ENCODE data around the gene TIMM10B. TPM values are rescaled to one million over a fixed set of nuclear protein-coding genes. Genes with fewer than 3 reads are reported as not detected.

TIMM10B gene
- total and polyA plus RNA-seq, 2 of the 13 experiments (the other 11 are each of a cell fraction or from before 2014, with no cell fraction given), result 34.9 to 39.5 TPM

- CTCF ChIA-PET (ENCODE audit: low intra/inter-chr PET ratio, low total read pairs), result no interaction called here
- Histone ChIP-seq H3K27ac (ENCODE audit: extremely low read length, insufficient read depth, low read length) (peak overlapping the region; percentile 44), H3K4me3 (replicated peaks in 1 of 3; ENCODE audit: insufficient read depth in 1 of 3, low read depth in 2 of 3, low read length in 3 of 3) (peak overlapping the region; percentile 43 to 78 (median 72)), H3K4me1 (ENCODE audit: insufficient read depth, low read length) (peaks cover 47% of the 10 kb centered on the region), H3K79me2 (ENCODE audit: insufficient read depth, low read length) (no peaks in the 10 kb centered on the region), H3K36me3 (replicated peaks in 1 of 2; ENCODE audit: control insufficient read depth in 1 of 2, insufficient read depth in 2 of 2, low read length in 2 of 2) (peaks cover 9 to 25% of the 10 kb centered on the region in 2 experiments), H2AFZ (ENCODE audit: low read length) (no peak overlapping the region), H3K27me3 (ENCODE audit: control insufficient read depth in 1 of 2, insufficient read depth in 2 of 2, low read length in 2 of 2) (no peaks in the 10 kb centered on the region; a peak in 1 of 5 replicates), H3K9ac (ENCODE audit: insufficient read depth, low read depth, low read length) (peak overlapping the region; percentile 60), H3K4me2 (ENCODE audit: low read depth, low read length) (peak overlapping the region; percentile 90), H4K20me1 (ENCODE audit: insufficient read depth, low read length) (no peaks in the 10 kb centered on the region; the same call in 1 of the 2 replicates), H3K9me3 (ENCODE audit: low read length) (no peaks in the 10 kb centered on the region)
- WGBS (ENCODE audit: low lambda C conversion rate), result 55% methylated on average over 6 of the region's 7 CpGs
- intact Hi-C loops (cut with micrococcal nuclease; ENCODE audit: unreplicated experiment), result no loop called here
- POLR2A ChIA-PET, result interaction anchor here (1.7 to 3.3 kb wide), 3 partner anchors 15 to 35 kb away, joined by 4 to 13 read pairs (median 9); partner anchors contain the start of gene HPX
- FAIRE-seq (no peak), DNase-seq (ENCODE audit: low spot score) (no peak), ATAC-seq (no peak)
- BruUV-seq (replicated peaks), result no TSS peak
- TF ChIP-seq ARID2 (CRISPR knock-in tag; IDR thresholded peaks at IDR 0.05; ENCODE audit: borderline replicate concordance) (no peak), NFATC3 (CRISPR knock-in tag; IDR thresholded peaks at IDR 0.05) (no peak), CREBL2 (CRISPR knock-in tag; IDR thresholded peaks at IDR 0.05; ENCODE audit: borderline replicate concordance) (no peak), EZH2 (conservative IDR thresholded peaks at IDR 0.05; ENCODE audit: low read depth, low read length) (no peak), JARID2 (CRISPR knock-in tag; IDR thresholded peaks at IDR 0.05; ENCODE audit: insufficient replicate concordance) (no peak), UBTF (CRISPR knock-in tag; IDR thresholded peaks at IDR 0.05) (0 out of 2 replicates have a peak, but pooled peaks have one; percentile 5)
- in situ Hi-C loops (cut with HindIII; ENCODE audit: extremely low pct_ligation_motif_present, low pct_unique_long_range_greater_than_20kb), result no loop called here
Measured at GRCh38 chr11:6474413-6474792, 6.9 kb upstream of the TIMM10B start.
